HEK293T (cell line): ENCODE data around the gene PARP8.
"Not testable (repeated sequence)": the region's sequence is repeated elsewhere in the genome, so short reads cannot be mapped to it uniquely, and the experiment has no call there.

Experiments
- CTCF ChIA-PET: fragments of 350-600 bp; formaldehyde crosslinking; extraction: SDS; loops from one replicate; lab custom pipeline; 2021; ENCODE audit warnings: antibody characterized with exemption, inconsistent platforms; lab: Yijun Ruan, JAX
- POLR2A ChIA-PET: fragments of 350-600 bp; formaldehyde crosslinking; extraction: SDS; loops from one replicate; lab custom pipeline; 2020; ENCODE audit warnings: antibody characterized with exemption, inconsistent platforms; lab: Yijun Ruan, JAX
- DNase-seq: peaks from one replicate; pipeline ENCODE4 v3.0.0; 2012; ENCODE audit warnings: mixed read lengths; ENCODE audit errors: extremely low spot score
- ARNT ChIP-seq: fragments of 450-650 bp; IDR thresholded peaks from 2 replicates; pipeline ENCODE4 v1.6.1; 2017; ENCODE audit warnings: mild to moderate bottlenecking
- BHLHE40 ChIP-seq: fragments of 450-650 bp; IDR thresholded peaks from 2 replicates; pipeline ENCODE4 v1.6.1; 2016; ENCODE audit warnings: mild to moderate bottlenecking, moderate library complexity, borderline replicate concordance
- CTBP1 ChIP-seq: fragments of 450-650 bp; IDR thresholded peaks from 2 replicates; pipeline ENCODE4 v1.6.1; 2016; ENCODE audit warnings: borderline replicate concordance
- ELF4 ChIP-seq: fragments of 450-650 bp; IDR thresholded peaks from 2 replicates; pipeline ENCODE4 v1.6.1; 2017; ENCODE audit warnings: antibody characterized with exemption
- FOXA1 ChIP-seq: fragments of 450-650 bp; IDR thresholded peaks from 2 replicates; pipeline ENCODE4 v1.6.1; 2016; ENCODE audit warnings: mild to moderate bottlenecking
- FOXK2 ChIP-seq: fragments of 450-650 bp; IDR thresholded peaks from 2 replicates; pipeline ENCODE4 v1.6.1; 2016; ENCODE audit warnings: mild to moderate bottlenecking
- FOXM1 ChIP-seq: fragments of 450-650 bp; IDR thresholded peaks from 2 replicates; pipeline ENCODE4 v1.6.1; 2017; ENCODE audit warnings: mild to moderate bottlenecking, borderline replicate concordance
- HDGF ChIP-seq: fragments of 450-650 bp; IDR thresholded peaks from 2 replicates; pipeline ENCODE4 v1.6.1; 2017; ENCODE audit warnings: antibody characterized with exemption, borderline replicate concordance
- L3MBTL2 ChIP-seq: fragments of 450-650 bp; conservative IDR thresholded peaks from 2 replicates; pipeline ENCODE4 v1.6.1; 2016; ENCODE audit warnings: mild to moderate bottlenecking
- LEF1 ChIP-seq: fragments of 450-650 bp; IDR thresholded peaks from 2 replicates; pipeline ENCODE4 v1.6.1; 2017; ENCODE audit warnings: mild to moderate bottlenecking, borderline replicate concordance
- NFRKB ChIP-seq: fragments of 450-650 bp; IDR thresholded peaks from 2 replicates; pipeline ENCODE4 v1.6.1; 2016; ENCODE audit warnings: mild to moderate bottlenecking, moderate library complexity
- PKNOX1 ChIP-seq: fragments of 450-650 bp; IDR thresholded peaks from 2 replicates; pipeline ENCODE4 v1.6.1; 2016
- SP1 ChIP-seq: fragments of 450-650 bp; IDR thresholded peaks from 2 replicates; pipeline ENCODE4 v1.6.1; 2017
- SUZ12 ChIP-seq: fragments of 450-650 bp; IDR thresholded peaks from 2 replicates; pipeline ENCODE4 v1.6.1; 2016; ENCODE audit warnings: mild to moderate bottlenecking
- TARDBP ChIP-seq: fragments of 450-650 bp; IDR thresholded peaks from 2 replicates; pipeline ENCODE4 v1.6.1; 2016
- ZNF384 ChIP-seq: fragments of 450-650 bp; IDR thresholded peaks from 2 replicates; pipeline ENCODE4 v1.6.1; 2016

PARP8 gene

GRCh38 chr5:50666261-50667022 is at the start of gene PARP8:
PARP8 (plus strand) TSS chr5:50666637; CDS start chr5:50667096, 459 bp downstream.
- CTCF ChIA-PET = no interaction called here

GRCh38 chr5:50623666-50624065 is 42.8 kb upstream of the PARP8 start:
- CTCF ChIA-PET = no interaction called here
- POLR2A ChIA-PET = no interaction called here
- DNase-seq = no peak
- TF ChIP-seq PKNOX1 = no peak
- no peak for TF ChIP-seq FOXK2
- TF ChIP-seq FOXA1 = no peak
- TF ChIP-seq NFRKB = no peak
- no peak for TF ChIP-seq ZNF384
- no peak for TF ChIP-seq TARDBP
- no peak for TF ChIP-seq LEF1
- TF ChIP-seq ARNT = no peak
- no peak for TF ChIP-seq SUZ12
- no peak for TF ChIP-seq FOXM1
- no peak for TF ChIP-seq SP1
- no peak for TF ChIP-seq BHLHE40
- TF ChIP-seq CTBP1 = no peak
- no peak for TF ChIP-seq HDGF
- no peak for TF ChIP-seq L3MBTL2
- no peak for TF ChIP-seq ELF4

More at GRCh38 chr5:50666261-50667022, at the start of gene PARP8:
- peak; percentile 31 for DNase-seq
- POLR2A ChIA-PET = interaction anchor here (1.5 kb wide), 1 partner anchor 8 kb away, joined by 4 read pairs; no protein-coding TSS in a partner anchor
- TF ChIP-seq TARDBP = no peak
- TF ChIP-seq HDGF = no peak
- TF ChIP-seq PKNOX1 = no peak
- TF ChIP-seq NFRKB = no peak
- no peak for TF ChIP-seq ZNF384

GRCh38 chr5:50634866-50635265 is 31.6 kb upstream of the PARP8 start:
- POLR2A ChIA-PET, CTCF ChIA-PET, DNase-seq: not testable (repeated sequence)

GRCh38 chr5:50637576-50637975 is 28.9 kb upstream of the PARP8 start:
- POLR2A ChIA-PET, DNase-seq, CTCF ChIA-PET: not testable (repeated sequence)

GRCh38 chr5:50646591-50646990 is 19.8 kb upstream of the PARP8 start:
- no peak for TF ChIP-seq ELF4
- no peak for TF ChIP-seq CTBP1
- TF ChIP-seq FOXK2 = no peak
- no peak for TF ChIP-seq FOXM1
- TF ChIP-seq TARDBP = no peak
- no peak for TF ChIP-seq L3MBTL2
- no peak for TF ChIP-seq NFRKB
- TF ChIP-seq SUZ12 = no peak
- no peak for TF ChIP-seq ZNF384
- TF ChIP-seq HDGF = no peak
- no peak for TF ChIP-seq LEF1
- no peak for TF ChIP-seq BHLHE40
- no peak for TF ChIP-seq FOXA1
- TF ChIP-seq PKNOX1 = no peak
- TF ChIP-seq ARNT = no peak
- TF ChIP-seq SP1 = no peak
- DNase-seq = no peak
- ChIA-PET CTCF (no interaction called here), POLR2A (no interaction called here)

- CTCF ChIA-PET = no interaction called here
Observed at GRCh38 chr5:50647726-50648125, 18.7 kb upstream of the PARP8 start.

More at GRCh38 chr5:50647726-50648125, 18.7 kb upstream of the PARP8 start:
- POLR2A ChIA-PET = no interaction called here
- no peak for DNase-seq
- TF ChIP-seq CTBP1 (no peak), HDGF (no peak), FOXA1 (no peak), FOXM1 (no peak), BHLHE40 (no peak), ELF4 (no peak), ARNT (no peak), TARDBP (no peak), LEF1 (no peak), L3MBTL2 (no peak), SUZ12 (no peak), ZNF384 (no peak), FOXK2 (no peak), NFRKB (no peak), PKNOX1 (no peak), SP1 (no peak)
